Measurements from ENCODE around the gene ACKR4.

Gene ACKR4

DNA sequence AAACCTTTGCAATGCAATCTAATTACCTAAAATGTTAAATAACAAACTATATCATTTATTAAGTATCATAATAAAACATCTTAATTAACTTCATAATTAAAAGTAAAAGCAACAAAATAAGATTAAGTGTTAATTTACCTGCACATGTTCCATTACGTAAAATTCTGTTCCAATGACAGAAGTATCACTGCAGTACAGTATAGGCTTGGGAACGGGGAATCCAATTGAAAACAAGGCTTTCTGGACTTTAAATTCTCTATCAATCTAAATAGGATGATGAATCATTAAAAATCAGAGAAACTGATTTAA, 45.4 kb downstream of the ACKR4 start:
- DNase-seq (ENCODE audit: low read depth, low spot score) = no peak
- no peak overlapping the region for H3K4me3 ChIP-seq (ENCODE audit: low read depth, low read length)
- in situ Hi-C loops (cut with HindIII; ENCODE audit: low sequenced_read_pairs) = no loop called here
- TF ChIP-seq, protein P1, sequence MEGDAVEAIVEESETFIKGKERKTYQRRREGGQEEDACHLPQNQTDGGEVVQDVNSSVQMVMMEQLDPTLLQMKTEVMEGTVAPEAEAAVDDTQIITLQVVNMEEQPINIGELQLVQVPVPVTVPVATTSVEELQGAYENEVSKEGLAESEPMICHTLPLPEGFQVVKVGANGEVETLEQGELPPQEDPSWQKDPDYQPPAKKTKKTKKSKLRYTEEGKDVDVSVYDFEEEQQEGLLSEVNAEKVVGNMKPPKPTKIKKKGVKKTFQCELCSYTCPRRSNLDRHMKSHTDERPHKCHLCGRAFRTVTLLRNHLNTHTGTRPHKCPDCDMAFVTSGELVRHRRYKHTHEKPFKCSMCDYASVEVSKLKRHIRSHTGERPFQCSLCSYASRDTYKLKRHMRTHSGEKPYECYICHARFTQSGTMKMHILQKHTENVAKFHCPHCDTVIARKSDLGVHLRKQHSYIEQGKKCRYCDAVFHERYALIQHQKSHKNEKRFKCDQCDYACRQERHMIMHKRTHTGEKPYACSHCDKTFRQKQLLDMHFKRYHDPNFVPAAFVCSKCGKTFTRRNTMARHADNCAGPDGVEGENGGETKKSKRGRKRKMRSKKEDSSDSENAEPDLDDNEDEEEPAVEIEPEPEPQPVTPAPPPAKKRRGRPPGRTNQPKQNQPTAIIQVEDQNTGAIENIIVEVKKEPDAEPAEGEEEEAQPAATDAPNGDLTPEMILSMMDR (IDR thresholded peaks at IDR 0.05; ENCODE audit: low read depth, low read length) = no peak

DNA sequence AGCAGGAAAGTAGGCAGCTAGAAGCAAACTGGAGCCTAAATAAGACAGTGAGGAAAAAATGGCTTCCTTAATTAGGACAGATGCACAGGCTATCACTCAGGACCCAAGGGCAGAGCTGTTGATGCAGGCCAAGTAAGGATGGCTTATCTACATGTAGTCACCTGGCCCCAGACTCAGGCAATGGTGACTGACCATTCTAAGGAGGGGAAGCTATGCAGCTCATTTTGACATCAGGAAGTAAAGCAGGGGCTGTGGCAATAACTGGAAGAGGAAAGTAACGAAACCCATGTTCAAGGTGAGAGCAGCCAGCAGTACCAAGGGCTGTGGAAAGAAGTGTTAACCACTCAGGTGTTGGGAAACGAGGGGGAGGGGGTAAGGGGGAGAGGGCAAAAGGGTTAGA, 46.3 kb downstream of the ACKR4 start:
- no peak for DNase-seq (ENCODE audit: low read depth, low spot score)
- in situ Hi-C loops (cut with HindIII; ENCODE audit: low sequenced_read_pairs) = no loop called here
- TF ChIP-seq, protein P1 (IDR thresholded peaks at IDR 0.05; ENCODE audit: low read depth, low read length) = no peak
- H3K4me3 ChIP-seq (ENCODE audit: low read depth, low read length) = no peak overlapping the region

DNA sequence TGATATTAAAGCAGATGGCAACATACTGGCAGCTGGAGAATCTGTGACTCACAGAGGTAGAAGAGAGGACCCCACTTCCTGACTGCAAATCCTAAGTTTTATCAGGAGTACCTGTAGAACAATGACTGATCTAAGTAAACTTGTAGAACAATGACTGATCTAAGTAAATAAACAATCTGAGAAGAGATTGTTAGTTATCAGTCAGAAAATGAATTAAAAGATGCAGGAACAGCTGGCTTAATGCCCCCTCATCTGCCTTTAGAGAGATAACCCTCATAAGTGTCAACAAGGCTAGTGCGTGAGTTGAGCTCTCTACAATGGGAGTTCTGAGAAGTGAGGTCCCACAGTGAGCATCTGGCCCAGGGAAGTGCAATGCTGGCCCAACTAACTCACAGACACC, 48.0 kb downstream of the ACKR4 start:
- in situ Hi-C loops (cut with HindIII; ENCODE audit: low sequenced_read_pairs) = no loop called here
- no peak overlapping the region for H3K4me3 ChIP-seq (ENCODE audit: low read depth, low read length)
- TF ChIP-seq, protein P1 (IDR thresholded peaks at IDR 0.05; ENCODE audit: low read depth, low read length) = no peak
- DNase-seq (ENCODE audit: low read depth, low spot score) = no peak

DNA sequence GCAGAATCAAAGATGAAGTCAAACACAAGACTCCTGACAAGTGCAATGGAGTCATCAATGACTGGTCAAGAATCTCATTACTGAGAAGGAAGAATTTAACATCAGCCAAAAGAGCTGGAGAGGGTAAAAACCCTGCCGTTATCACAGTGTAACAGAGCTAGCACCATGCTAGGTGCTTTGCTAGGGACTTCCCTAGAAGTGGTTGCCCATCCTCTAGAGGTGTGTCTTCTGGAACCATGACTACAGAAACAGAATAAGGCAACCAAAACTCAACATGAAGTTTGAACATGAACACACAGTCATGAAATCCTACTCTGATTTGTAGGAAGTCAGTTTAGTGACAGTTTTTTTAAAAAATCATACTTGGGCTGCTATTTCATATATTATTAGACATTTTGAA, 53.1 kb downstream of the ACKR4 start:
- TF ChIP-seq, protein P1 (IDR thresholded peaks at IDR 0.05; ENCODE audit: low read depth, low read length) = no peak
- in situ Hi-C loops (cut with HindIII; ENCODE audit: low sequenced_read_pairs) = no loop called here
- DNase-seq (ENCODE audit: low read depth, low spot score) = no peak
- no peak overlapping the region for H3K4me3 ChIP-seq (ENCODE audit: low read depth, low read length)

Data from astrocyte of the spinal cord (primary cell).